Stimulated activated CD4-positive, alpha-beta T cell treated with anti-CD3 and anti-CD28 coated beads, Interleukin-2, amount 100 ng/mL, for 24 hours (primary cell): ENCODE data around the gene FAM131B.
"Not testable (repeated sequence)": the region's sequence is repeated elsewhere in the genome, so short reads cannot be mapped to it uniquely, and the experiment has no call there.

Source experiments
- DNase-seq, 2 donors: peaks; one replicate each; pipeline ENCODE4 v3.0.0-alpha.2; 2020

The FAM131B gene

DNA sequence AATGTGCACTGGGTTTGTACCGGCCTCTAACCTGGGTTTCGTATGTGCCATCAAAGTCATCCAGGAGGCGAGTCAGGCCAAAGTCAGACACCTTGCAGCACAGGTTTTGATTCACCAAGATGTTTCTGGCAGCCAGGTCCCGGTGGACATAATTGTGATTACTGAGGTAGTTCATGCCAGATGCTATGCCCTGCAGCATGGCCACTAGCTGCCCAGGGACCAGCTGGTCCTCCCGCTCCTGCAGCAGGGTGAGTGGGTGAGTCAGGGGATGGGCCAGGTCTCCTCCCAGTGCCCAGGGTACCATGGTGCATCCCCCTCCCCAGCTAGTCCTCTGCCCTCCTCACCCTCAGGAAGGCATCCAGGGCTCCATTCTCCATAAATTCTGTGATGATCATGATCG lies 32.3 kb upstream of the FAM131B start:
- DNase-seq, result no peak

DNA sequence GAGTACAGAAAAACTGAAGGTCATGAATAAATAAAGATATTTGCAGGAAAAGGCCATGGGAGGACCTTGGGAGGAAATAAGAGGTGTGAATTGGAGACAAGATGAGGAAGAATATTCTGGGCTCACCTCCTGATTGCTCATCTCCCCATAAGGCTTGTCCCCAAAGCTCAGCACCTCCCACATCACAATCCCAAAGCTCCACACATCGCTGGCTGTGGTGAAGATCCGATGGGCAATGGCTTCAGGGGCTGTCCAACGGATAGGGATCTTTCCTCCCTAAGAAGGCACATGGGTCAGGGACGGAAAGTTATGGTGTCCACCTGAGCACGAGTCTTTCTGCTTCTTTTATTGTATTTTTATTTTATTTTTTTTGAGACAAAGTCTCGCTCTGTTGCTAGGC lies 31.6 kb upstream of the FAM131B start:
- no peak for DNase-seq

DNA sequence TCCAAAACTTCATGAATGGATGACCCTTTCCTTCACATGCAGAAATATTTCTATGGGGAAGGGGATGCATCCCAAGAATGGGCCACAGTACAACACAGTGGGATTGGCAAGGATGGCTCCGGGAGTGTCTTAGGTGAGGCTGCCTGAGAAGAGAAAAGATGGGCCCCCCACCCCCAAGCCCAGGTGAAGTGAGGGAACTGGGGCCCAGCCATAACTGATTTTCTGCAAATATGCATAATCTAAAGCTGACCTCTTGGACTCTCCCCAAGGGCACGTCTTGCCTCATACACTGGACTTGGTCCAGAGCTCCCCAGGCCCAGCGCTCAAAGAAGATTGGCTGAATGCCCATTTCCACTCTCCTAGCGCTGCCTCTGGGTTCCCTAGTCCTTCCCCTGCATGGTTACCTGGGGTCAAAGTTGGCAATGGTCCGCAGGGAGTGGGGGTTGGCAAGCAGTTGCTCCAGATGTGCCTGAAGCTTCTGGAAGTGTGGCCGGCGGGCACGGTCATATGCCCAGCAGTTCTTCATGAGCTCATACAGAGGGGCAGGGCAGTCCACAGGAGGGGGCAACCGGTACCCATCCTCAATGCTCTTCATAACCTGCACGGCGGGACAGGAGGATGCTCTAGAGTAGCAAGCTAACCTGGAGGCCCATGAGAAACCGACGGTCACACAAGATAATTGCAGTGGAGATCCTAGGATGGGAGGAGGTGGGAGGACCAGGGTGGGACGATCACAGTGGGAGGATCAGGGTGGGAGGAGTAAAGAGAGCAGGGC lies 30.9 kb upstream of the FAM131B start:
- no peak for DNase-seq

DNA sequence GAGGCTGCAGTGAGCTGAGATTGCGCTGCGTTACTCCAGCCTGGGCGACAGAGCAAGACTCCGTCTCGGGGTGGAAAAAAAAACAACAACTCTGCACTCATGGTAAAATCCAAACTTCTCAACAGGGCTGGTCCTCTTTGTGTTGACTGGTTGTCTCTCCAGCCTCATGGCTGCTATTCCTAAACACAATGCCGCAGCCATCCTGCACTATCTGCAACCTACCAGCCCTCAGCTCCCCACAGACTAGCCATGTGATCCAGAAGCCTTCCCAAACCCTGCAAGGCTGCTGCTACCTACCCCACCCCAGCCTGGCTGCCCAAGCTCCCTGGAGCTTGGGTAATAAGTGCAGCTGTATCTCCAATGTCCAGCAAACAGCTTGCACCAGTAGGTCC lies 30.4 kb upstream of the FAM131B start:
- no peak for DNase-seq

DNA sequence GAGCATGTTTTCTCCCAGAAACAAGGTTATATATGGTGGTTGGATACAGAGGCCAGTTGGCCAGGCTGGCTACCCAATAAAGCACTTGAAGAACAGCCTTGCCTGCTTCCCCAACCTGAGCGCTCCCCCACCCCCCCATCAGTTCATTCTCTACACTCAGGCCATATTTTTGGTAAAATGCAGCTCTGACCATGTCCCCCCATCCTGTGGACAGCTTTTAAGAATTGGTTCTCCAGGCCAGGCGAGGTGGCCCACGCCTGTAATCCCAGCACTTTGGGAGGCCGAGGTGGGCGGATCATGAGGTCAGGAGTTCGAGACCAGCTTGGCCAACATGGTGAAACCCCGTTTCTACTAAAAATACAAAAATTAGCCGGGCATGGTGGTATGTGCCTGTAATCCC lies 29.9 kb upstream of the FAM131B start:
- not testable (repeated sequence) for DNase-seq

DNA sequence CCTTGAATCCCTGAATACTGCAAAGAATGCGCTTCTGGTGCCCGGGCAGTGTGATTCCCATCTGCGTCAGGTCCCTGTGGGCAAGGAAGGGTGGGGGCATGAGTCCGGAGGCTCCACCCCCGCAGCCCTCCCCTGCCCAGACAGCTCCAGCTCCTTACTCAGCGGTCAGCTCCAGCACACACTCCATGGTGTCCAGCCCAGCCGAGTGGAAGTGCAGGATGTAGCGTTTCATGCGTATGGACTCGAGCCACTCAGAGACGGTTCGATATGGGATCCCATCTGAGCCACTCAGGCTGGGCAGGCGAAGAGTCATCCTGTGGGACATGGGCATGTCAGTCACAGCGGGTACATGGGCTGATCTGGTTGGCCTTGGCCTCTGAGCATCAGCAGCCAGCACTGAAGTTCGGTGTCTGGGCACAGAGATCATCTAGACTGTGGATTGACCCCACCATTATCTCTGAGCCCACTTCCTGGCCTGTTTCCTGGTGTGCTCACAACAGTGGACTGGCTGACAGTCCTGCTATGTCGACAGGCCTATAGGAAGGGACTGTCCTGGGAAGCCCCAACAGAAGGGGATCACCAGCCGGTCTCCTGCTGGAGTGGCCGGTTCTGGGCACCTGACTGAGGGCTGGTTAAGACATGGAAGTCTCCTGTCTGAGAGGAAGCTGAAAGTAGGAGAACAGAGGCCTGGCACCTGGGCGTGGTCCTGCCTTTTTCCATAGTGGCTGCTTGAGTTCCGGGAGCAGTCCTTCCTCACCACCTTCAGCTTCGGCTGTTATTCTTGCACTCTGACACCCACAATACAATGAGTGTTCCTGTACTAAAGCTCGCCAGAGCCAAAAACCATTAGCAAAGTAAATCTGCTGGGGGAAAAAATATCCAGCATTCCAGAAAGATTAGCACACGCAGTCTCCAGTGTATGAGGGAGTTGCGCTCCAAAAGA lies 29.2 kb upstream of the FAM131B start:
- no peak for DNase-seq

DNA sequence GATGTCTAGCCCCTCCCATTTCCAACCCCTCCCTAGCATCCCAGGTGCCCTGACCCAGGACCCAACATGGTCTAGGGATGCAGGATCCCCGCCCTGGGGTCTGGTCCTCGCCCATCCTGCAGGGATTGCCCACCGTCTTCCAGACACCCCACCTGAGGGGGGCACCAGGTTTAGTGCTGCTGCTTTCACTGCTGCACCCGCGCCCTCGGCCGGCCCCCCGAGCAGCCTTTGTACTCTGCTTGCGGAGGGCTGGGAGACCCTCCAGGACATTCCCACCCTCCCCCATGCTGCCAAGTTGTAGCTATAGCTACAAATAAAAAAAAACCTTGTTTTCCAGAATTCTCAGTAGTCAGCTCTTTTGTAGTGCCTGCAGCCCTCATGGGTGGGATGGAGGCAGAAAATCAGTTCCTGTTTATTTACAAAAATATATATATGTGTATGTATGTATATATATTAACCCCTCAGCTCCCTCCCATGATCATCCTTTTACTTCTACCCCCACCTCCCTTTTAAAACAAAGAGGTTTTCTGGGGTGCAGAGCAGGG lies 28.3 kb upstream of the FAM131B start:
- no peak for DNase-seq

DNA sequence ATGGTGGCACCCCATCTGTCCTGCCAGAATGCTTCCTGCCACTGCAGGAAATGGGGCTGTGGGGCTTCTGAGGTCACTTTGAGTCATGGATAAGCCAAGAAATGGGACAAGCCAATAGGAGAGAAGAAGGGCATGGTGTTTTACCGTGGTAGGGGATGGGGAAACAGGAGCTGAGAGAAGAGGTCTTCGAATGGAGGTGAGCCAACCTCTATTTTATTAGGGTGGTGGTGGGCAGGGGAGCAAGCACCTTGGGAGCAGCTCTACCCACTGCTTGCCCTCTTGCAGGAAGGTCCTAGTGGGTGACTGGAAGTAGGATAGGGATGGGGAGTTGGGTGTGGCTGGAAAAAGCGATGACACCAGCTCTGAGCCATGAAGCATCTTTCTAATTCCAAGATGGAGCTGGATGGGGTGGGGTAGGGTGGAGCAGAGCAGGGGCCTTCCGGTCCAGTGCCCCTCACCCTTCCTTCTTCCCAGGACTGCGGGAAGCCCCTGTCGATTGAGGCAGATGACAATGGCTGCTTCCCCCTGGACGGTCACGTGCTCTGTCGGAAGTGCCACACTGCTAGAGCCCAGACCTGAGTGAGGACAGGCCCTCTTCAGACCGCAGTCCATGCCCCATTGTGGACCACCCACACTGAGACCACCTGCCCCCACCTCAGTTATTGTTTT lies 27.7 kb upstream of the FAM131B start:
- DNase-seq, result no peak

DNA sequence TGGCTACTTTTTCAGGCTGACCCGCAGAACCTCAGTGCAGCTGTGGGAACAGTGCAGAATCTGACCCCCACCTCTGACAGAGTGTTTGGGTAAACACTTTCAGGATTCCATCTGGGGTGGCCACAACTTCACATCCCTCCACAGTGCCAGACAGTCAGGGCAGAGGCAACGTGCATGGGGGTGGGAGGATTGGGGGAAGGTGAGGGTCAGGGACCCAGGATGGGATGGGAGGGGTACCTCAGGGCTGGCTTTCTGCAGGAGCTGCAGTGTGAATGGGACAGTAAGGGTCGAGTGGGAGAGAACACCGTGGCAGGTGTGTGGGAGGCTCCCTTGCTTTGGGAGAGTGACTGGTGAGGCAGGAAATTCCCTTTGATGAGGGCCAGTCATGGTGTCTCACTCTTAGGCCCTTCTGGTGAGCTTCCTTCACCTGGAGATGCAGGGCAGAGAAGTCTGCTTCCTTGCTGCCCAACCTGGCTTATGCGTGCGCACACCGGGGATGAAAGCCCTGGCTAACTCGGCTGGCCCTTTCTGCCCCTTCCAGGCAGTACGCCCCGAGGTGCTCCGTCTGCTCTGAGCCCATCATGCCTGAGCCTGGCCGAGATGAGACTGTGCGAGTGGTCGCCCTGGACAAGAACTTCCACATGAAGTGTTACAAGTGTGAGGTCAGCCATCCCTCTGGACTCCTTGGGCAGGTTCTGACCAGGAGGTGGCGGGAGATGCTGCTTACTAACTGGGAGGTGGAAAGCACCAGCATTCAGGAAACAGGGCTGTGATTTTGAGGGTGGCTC lies 27.0 kb upstream of the FAM131B start:
- no peak for DNase-seq

DNA sequence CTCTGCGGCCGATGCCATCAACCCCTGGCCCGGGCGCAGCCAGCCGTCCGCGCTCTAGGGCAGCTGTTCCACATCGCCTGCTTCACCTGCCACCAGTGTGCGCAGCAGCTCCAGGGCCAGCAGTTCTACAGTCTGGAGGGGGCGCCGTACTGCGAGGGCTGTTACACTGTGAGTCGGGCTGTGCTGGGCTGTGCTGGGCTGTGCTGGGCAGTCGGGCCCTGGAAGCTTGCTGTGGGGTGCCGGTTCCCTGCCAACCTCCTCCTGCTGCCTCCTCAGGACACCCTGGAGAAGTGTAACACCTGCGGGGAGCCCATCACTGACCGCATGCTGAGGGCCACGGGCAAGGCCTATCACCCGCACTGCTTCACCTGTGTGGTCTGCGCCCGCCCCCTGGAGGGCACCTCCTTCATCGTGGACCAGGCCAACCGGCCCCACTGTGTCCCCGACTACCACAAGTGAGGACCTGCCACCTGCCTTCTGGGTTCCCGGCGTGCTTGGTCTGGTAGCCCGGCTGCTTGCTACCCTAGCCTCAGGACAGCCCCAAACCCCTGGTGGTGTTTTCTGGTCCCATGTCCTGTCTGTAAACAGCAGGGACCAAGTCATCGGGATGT lies 26.1 kb upstream of the FAM131B start:
- no peak for DNase-seq

DNA sequence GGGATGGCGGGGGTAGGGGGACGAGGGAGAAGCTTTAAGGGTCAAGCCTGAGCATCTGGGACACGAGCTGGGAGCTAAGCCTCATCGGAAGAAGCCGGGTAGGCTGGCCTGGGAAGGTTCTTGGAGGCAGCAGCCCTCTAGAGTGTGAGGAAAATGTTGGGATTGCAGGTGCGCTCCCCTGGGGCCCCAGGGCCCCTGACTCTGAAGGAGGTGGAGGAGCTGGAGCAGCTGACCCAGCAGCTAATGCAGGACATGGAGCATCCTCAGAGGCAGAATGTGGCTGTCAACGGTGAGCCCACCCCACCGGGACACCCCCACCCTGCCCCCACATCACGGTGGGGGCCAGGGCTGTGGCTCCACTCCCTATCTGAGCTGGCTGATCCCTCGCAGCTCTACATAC lies 25.5 kb upstream of the FAM131B start:
- DNase-seq, result no peak

DNA sequence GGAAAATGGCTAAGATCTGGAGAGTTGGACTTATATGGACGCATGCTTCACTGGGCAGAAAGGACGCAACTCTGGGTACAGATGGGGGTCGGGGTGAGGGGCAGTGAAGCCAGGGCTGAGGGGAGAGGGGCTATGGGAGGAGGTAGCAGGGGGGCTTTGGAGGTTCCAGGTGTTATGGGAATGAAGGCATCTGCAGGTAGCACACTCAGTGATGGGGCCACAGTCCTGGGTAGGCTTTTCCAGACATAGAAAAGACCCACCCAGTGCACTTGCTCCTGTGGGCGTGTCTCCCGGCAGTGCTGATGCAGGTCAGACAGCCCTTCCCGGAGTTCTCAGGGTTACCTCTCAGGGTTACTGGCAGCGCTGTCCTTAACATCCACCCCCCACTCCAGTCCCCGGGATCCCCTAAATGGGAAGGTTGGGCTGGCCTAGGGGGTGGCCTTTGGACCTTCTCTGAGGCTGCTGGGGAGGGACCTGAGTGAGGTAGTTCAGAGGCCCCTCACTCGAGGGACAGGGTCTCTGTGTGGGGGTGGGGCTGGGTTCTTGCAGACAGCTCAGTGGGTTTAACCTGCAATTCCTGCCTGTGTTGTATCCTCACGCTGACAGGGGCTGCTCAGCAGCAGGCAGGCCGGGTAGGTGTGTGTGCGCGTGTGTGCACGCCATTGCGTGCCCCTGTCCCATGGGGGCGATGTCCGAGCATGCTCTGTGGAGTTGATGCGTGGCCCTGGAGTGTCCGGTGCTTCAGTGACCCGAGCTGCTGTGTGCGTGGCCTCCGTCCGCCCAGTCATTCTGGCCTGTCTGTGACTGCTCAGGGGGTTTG lies 24.9 kb upstream of the FAM131B start:
- DNase-seq, result no peak

DNA sequence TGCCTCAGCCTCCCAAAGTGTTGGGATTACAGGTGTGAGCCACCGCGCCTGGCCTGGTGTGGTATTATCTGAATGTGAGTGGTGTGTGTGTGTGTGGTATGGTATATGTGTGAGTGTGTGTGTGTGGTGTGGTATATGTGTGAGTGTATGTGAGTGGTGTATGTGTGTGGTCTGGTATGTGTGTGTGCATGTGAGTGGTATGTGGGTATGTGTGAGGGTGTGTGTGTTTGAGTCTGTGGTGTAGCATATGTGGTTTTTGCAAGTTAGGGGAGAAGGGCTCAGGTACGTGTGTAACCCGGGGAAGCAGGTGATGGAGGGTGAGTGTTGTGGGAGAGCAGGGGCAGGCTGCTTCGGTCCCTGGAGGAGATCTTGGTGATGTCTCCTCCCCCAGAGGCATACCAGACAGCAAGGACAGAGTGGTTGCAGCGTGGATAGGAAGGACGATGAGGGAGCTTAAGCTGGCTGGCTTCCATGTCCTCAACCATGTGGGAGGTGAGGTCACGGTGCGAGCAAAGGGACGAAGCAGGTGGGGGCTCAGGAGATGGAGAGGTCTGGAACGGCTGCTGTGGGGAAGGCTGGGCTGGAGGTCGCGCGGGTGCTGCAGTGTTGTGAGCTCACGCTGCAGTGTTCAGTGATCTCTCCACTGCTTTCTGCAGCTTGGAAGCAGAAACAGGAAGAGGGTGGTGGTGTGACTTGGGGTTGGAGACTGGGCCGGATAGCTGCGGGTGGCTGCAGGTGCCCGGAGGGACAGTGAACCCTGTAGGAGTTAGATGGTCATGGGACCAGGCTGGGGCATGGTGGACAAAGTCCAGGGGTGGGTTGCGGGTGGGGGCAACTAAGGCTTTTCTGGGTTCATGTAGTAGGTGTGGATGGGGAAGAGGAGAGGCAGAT lies 23.6 kb upstream of the FAM131B start:
- DNase-seq, result peak in 1 of 2 donors; percentile 21

DNA sequence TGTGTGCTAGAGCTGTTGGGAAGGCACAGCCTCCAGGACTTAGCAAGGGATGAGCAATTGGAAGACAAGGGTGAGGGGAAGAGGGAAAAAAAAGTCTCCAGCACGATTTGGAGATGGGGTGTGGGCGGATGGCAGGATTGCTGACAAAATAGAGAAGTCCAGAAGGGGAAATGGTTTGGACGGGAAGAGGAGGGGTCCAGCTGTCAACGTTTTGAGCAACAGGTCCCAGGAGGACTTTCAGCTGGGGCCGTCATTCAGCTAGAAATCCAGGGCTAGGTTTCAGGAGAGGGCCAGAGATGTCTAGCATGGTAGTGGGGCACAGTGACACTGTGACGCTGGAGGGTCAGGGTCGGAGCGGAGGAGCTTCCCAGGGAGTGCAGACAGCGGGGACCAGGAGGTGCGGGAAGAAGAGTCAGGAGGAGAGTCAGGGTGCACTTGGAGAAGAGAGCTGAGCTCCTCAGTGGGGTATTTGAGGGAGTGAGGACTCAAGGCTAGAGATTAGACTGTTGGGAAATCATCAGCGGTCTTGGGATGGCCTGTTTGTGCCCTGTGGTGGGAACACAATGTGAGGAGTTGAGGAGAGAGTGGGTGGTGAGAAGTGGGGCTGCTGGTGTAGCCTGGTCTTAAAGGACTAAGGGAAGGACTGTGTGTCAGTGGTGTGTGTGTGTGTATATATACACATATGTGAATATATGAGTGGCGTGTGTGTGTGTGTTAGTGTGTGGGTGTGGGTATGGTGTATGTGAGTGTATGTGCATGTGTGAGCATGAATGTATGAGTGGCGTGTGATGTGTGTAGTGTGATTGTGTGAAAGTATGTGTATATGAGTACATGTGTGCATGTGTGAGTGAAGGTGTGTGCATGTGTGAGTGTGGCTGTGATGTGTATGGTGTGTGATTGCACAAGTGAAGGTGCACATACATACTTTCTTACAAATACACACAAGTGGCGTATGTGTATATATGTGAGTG lies 22.4 kb upstream of the FAM131B start:
- no peak for DNase-seq

DNA sequence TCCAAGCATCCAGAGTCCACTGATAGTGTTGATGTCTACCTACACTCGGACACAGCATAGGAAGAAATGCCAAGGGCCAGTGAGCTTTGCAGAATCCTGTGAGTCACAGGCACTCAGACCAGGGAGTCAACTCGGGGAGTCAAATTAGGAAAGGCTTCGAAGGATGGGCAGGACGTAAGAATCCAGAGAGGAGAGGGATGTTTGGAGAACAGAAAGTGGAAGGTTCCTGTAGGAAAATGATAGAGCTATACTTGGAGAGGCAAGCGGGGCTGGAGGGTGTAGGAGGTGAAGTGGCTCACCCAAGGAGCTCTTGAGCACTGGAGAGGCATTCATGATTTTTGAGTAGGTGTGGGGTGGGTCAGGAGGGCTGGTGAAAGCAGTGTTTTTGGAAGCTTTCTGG lies 21.6 kb upstream of the FAM131B start:
- no peak for DNase-seq

DNA sequence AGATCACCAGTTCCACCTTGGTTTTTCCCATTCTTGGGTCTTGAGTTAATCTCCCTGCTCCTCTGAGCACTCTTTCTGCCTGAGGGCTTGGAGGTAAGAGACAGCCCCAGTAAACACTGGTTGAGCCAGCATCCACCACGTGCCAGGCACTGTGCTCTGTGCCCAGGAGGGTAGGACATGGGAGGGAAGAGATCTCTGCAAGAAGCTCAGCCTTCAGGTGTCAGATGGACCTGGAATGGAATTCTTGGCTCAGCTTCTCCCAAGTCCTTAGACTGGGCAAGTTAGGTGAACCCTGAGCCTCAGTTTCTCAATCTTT lies 21.1 kb upstream of the FAM131B start:
- DNase-seq, result no peak

DNA sequence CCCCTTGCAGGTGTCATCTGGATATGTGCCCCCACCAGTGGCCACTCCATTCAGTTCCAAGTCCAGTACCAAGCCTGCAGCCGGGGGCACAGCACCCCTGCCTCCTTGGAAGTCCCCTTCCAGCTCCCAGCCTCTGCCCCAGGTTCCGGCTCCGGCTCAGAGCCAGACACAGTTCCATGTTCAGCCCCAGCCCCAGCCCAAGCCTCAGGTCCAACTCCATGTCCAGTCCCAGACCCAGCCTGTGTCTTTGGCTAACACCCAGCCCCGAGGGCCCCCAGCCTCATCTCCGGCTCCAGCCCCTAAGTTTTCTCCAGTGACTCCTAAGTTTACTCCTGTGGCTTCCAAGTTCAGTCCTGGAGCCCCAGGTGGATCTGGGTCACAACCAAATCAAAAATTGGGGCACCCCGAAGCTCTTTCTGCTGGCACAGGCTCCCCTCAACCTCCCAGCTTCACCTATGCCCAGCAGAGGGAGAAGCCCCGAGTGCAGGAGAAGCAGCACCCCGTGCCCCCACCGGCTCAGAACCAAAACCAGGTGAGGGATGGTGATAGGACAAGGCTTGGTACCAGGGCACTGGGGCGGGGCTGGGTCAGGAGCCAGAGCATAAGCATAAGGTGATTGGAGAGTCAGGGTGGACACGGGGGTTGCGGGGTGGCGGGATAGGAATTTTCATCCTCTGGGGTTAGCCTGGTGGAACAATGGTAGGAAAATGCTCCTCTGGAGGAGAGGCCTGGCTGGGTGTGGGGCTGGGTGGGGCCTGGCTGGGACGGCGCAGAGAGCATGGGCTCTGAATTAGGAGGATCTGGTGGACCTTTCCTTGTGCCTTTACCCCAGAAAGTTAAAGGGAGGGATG lies 20.5 kb upstream of the FAM131B start:
- no peak for DNase-seq
